ENCODE measurements around the gene RAD51B. TPM values are rescaled to one million over a fixed set of nuclear protein-coding genes. Genes with fewer than 3 reads are reported as not detected.

Gene RAD51B
- total RNA-seq, 1 experiment from 2014 or later = 16.7 TPM

DNA sequence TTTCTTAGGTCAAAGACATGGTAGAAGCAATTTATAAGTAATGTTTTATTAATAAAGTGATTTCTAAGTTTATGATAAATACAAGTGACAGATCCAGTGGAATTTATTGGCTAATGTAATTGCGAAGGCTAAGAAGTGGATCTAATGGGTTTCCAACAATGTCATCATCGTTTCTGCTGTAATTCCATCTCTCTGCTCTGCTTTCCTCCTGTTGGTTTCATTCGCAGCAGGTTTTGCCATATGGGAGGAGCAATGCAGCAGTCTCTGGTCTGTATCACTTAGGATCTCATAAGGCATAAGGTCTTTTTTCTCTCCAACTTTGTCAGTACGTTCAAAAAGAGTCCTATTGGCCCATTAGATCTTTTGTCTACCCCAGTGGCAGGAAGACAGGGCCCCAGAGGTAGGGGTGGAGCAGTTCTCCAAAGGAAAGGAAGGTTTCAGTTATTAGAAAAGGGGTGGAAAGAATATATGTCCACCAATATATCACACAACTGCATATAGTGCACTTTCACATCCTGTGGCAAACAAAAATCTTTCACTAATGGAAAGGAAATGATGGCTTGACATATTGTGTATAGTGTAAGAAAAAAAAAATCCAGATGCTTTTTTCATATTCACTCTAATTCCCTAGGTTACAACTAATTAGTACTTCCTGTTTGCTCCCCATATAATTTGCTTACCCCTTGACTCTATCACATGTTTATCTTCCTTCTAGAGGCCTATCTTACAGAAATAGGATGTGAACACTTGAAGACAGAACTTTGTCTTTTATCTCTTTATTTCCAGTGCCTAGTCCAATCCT lies 522.0 kb downstream of the RAD51B start:
- no peak overlapping the region for H3K27ac ChIP-seq (ENCODE audit: insufficient read length, low read depth, low read length)
- no peak overlapping the region for H2AFZ ChIP-seq (ENCODE audit: low read length)
- peaks cover 7 to 16% (median 12%) of the 10 kb centered on the region in 3 experiments for H3K36me3 Mint-ChIP-seq (ENCODE audit: insufficient read depth in 1 of 3, low read depth in 3 of 3)
- H3K27ac Mint-ChIP-seq = no peak overlapping the region
- H3K79me1 ChIP-seq (ENCODE audit: insufficient read depth, low read depth, low read length, poor library complexity, severe bottlenecking) = no peaks in the 10 kb centered on the region
- H4K20me1 ChIP-seq (ENCODE audit: control insufficient read depth, insufficient read depth, insufficient read length) = no peaks in the 10 kb centered on the region
- H3K9ac ChIP-seq (ENCODE audit: extremely low read depth, insufficient read length, low read length) = no peak overlapping the region
- H2BK12ac ChIP-seq (ENCODE audit: insufficient read length, low read depth, low read length) = no peak overlapping the region
- H3K4me1 Mint-ChIP-seq = peaks cover 39 to 48% of the 10 kb centered on the region in 2 experiments
- H3K4me3 Mint-ChIP-seq = no peak overlapping the region
- H3K9me3 Mint-ChIP-seq = peaks cover 0 to 5% of the 10 kb centered on the region in 2 experiments; a peak in 3 of 5 replicates
- H2BK120ac ChIP-seq (ENCODE audit: low read depth, low read length, poor library complexity, severe bottlenecking) = no peak overlapping the region
- no peaks in the 10 kb centered on the region for H3K23me2 ChIP-seq (ENCODE audit: insufficient read length, low read depth, low read length, poor library complexity, severe bottlenecking)
- peaks cover 10% of the 10 kb centered on the region for H3K4me1 ChIP-seq (ENCODE audit: insufficient read depth, low read length)
- no peak overlapping the region for H2BK15ac ChIP-seq (ENCODE audit: low read depth, low read length)
- no peak overlapping the region for H3K4ac ChIP-seq (ENCODE audit: low read depth, low read length)
- no peak for DNase-seq
- no peak overlapping the region for H3K56ac ChIP-seq (ENCODE audit: insufficient read length, low read depth, low read length)
- H3K4me2 ChIP-seq (ENCODE audit: insufficient read depth, insufficient read length, low read length) = no peak overlapping the region
- TF ChIP-seq, protein P1, sequence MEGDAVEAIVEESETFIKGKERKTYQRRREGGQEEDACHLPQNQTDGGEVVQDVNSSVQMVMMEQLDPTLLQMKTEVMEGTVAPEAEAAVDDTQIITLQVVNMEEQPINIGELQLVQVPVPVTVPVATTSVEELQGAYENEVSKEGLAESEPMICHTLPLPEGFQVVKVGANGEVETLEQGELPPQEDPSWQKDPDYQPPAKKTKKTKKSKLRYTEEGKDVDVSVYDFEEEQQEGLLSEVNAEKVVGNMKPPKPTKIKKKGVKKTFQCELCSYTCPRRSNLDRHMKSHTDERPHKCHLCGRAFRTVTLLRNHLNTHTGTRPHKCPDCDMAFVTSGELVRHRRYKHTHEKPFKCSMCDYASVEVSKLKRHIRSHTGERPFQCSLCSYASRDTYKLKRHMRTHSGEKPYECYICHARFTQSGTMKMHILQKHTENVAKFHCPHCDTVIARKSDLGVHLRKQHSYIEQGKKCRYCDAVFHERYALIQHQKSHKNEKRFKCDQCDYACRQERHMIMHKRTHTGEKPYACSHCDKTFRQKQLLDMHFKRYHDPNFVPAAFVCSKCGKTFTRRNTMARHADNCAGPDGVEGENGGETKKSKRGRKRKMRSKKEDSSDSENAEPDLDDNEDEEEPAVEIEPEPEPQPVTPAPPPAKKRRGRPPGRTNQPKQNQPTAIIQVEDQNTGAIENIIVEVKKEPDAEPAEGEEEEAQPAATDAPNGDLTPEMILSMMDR (conservative IDR thresholded peaks at IDR 0.05) = no peak
- H3K23ac ChIP-seq (ENCODE audit: insufficient read length, low read depth, low read length) = no peak overlapping the region
- H2BK20ac ChIP-seq (ENCODE audit: low read depth, low read length, poor library complexity, severe bottlenecking) = no peak overlapping the region
- no peak overlapping the region for H3K18ac ChIP-seq (ENCODE audit: insufficient read length, low read depth, low read length)
- no peaks in the 10 kb centered on the region for H3K27me3 ChIP-seq (ENCODE audit: insufficient read depth, low read length)
- H3K27me3 Mint-ChIP-seq (ENCODE audit: low read depth) = no peaks in the 10 kb centered on the region
- no peak overlapping the region for H2AK5ac ChIP-seq (ENCODE audit: insufficient read length, low read length)
- H3K79me2 ChIP-seq (ENCODE audit: insufficient read depth, low read length) = no peaks in the 10 kb centered on the region
- no peak overlapping the region for H3K14ac ChIP-seq (ENCODE audit: insufficient read depth, low read length)
- no peak overlapping the region for H4K5ac ChIP-seq (ENCODE audit: insufficient read length, low read depth, low read length)
- H2BK5ac ChIP-seq (ENCODE audit: insufficient read length, low read length) = no peak overlapping the region
- no peaks in the 10 kb centered on the region for H3K9me3 ChIP-seq (ENCODE audit: control insufficient read depth, low read depth, low read length)
- no peak overlapping the region for H4K8ac ChIP-seq (replicated peaks; ENCODE audit: insufficient read length, low read depth, low read length)
- WGBS (ENCODE audit: extremely low coverage, insufficient read length, low lambda C conversion rate) = no CpG with 5 or more reads among the region's 4 CpGs
- H3T11ph ChIP-seq (ENCODE audit: low read length) = no peak overlapping the region
- no peak overlapping the region for H4K91ac ChIP-seq (ENCODE audit: insufficient read length, low read depth, low read length)
